Measurements from ENCODE around the gene PKDCC. TPM values are rescaled to one million over a fixed set of nuclear protein-coding genes. Genes with fewer than 3 reads are reported as not detected.

Gene PKDCC
- total RNA-seq, 1 experiment from 2014 or later, result 322 TPM

GRCh38 chr2:42041377-42042127, 6.3 kb upstream of the PKDCC start:
- H3K4me1 Mint-ChIP-seq (ENCODE audit: low read depth, unreplicated experiment), result peaks cover 14% of the 10 kb centered on the region

GRCh38 chr2:42042631-42043355, 5.0 kb upstream of the PKDCC start:
- peaks cover 6% of the 10 kb centered on the region for H3K4me1 Mint-ChIP-seq (ENCODE audit: low read depth, unreplicated experiment)
- peaks cover 6% of the 10 kb centered on the region for H3K36me3 Mint-ChIP-seq (ENCODE audit: insufficient read depth, unreplicated experiment)
- H3K27me3 Mint-ChIP-seq (ENCODE audit: insufficient read depth, unreplicated experiment), result no peaks in the 10 kb centered on the region
- no peaks in the 10 kb centered on the region for H3K9me3 Mint-ChIP-seq (ENCODE audit: unreplicated experiment)
- Histone ChIP-seq H3K4me3 (ENCODE audit: low read depth, low read length) (no peak overlapping the region), H3K36me3 (ENCODE audit: control insufficient read depth, insufficient read depth, low read length) (no peaks in the 10 kb centered on the region), H3K4me1 (peaks cover 20% of the 10 kb centered on the region), H3K9me3 (no peaks in the 10 kb centered on the region), H3K27me3 (replicated peaks; ENCODE audit: control insufficient read depth, insufficient read depth, low read length) (no peaks in the 10 kb centered on the region)
- no peak for DNase-seq
- H3K27ac Mint-ChIP-seq (ENCODE audit: unreplicated experiment), result no peak overlapping the region
- intact Hi-C loops (cut with micrococcal nuclease; ENCODE audit: unreplicated experiment), result no loop called here
- ChIA-PET CTCF (no interaction called here), POLR2A (no interaction called here)
- no TSS peak for BruUV-seq (replicated peaks)
- no peak for TF ChIP-seq CTCF (IDR thresholded peaks at IDR 0.05; ENCODE audit: insufficient read depth in 1 of 2, low read depth in 1 of 2, low read length in 1 of 2, severe bottlenecking in 1 of 2, unreplicated experiment in 1 of 2)
- H3K4me3 Mint-ChIP-seq (ENCODE audit: unreplicated experiment), result no peak overlapping the region

More at GRCh38 chr2:42041377-42042127, 6.3 kb upstream of the PKDCC start:
- ChIA-PET POLR2A (no interaction called here), CTCF (no interaction called here)
- H3K4me3 ChIP-seq (ENCODE audit: low read depth, low read length), result no peak overlapping the region
- Mint-ChIP-seq H3K36me3 (ENCODE audit: insufficient read depth, unreplicated experiment) (no peaks in the 10 kb centered on the region), H3K27me3 (ENCODE audit: insufficient read depth, unreplicated experiment) (no peaks in the 10 kb centered on the region), H3K4me3 (ENCODE audit: unreplicated experiment) (no peak overlapping the region), H3K27ac (ENCODE audit: unreplicated experiment) (no peak overlapping the region), H3K9me3 (ENCODE audit: unreplicated experiment) (no peaks in the 10 kb centered on the region)
- H3K36me3 ChIP-seq (ENCODE audit: control insufficient read depth, insufficient read depth, low read length), result no peaks in the 10 kb centered on the region
- DNase-seq, result no peak
- intact Hi-C loops (cut with micrococcal nuclease; ENCODE audit: unreplicated experiment), result no loop called here
- H3K27me3 ChIP-seq (replicated peaks; ENCODE audit: control insufficient read depth, insufficient read depth, low read length), result no peaks in the 10 kb centered on the region
- BruUV-seq (replicated peaks), result no TSS peak
- TF ChIP-seq CTCF (IDR thresholded peaks at IDR 0.05; ENCODE audit: insufficient read depth in 1 of 2, low read depth in 1 of 2, low read length in 1 of 2, severe bottlenecking in 1 of 2, unreplicated experiment in 1 of 2), result no peak
- no peaks in the 10 kb centered on the region for H3K9me3 ChIP-seq
- H3K4me1 ChIP-seq, result peaks cover 18% of the 10 kb centered on the region

- TF ChIP-seq CTCF (IDR thresholded peaks at IDR 0.05; ENCODE audit: insufficient read depth in 1 of 2, low read depth in 1 of 2, low read length in 1 of 2, severe bottlenecking in 1 of 2, unreplicated experiment in 1 of 2), result no peak
- no peak overlapping the region for H3K27ac Mint-ChIP-seq (ENCODE audit: unreplicated experiment)
- no peak overlapping the region for H3K4me3 Mint-ChIP-seq (ENCODE audit: unreplicated experiment)
- no peak for DNase-seq
- POLR2A ChIA-PET, result no interaction called here
- H3K4me1 ChIP-seq, result peaks cover 16% of the 10 kb centered on the region
- H3K4me1 Mint-ChIP-seq (ENCODE audit: low read depth, unreplicated experiment), result no peaks in the 10 kb centered on the region
- H3K27me3 ChIP-seq (replicated peaks; ENCODE audit: control insufficient read depth, insufficient read depth, low read length), result no peaks in the 10 kb centered on the region
- no TSS peak for BruUV-seq (replicated peaks)
- no peak overlapping the region for H3K4me3 ChIP-seq (ENCODE audit: low read depth, low read length)
- no peaks in the 10 kb centered on the region for H3K9me3 Mint-ChIP-seq (ENCODE audit: unreplicated experiment)
- CTCF ChIA-PET, result no interaction called here
- peaks cover 12% of the 10 kb centered on the region for H3K36me3 Mint-ChIP-seq (ENCODE audit: insufficient read depth, unreplicated experiment)
- H3K36me3 ChIP-seq (ENCODE audit: control insufficient read depth, insufficient read depth, low read length), result no peaks in the 10 kb centered on the region
- intact Hi-C loops (cut with micrococcal nuclease; ENCODE audit: unreplicated experiment), result no loop called here
- no peaks in the 10 kb centered on the region for H3K9me3 ChIP-seq
- no peaks in the 10 kb centered on the region for H3K27me3 Mint-ChIP-seq (ENCODE audit: insufficient read depth, unreplicated experiment)
These were observed 3.9 kb upstream of the PKDCC start for GRCh38 chr2:42043789-42044394.
